HEK293T (cell line): ENCODE measurements around the gene INTS3.
"Not testable (repeated sequence)": the region's sequence is repeated elsewhere in the genome, so short reads cannot be mapped to it uniquely, and the experiment has no call there.

Experiments
- CTCF ChIA-PET: fragments of 350-600 bp; formaldehyde crosslinking; extraction: SDS; loops from one replicate; lab custom pipeline; 2021; ENCODE audit warnings: antibody characterized with exemption, inconsistent platforms; lab: Yijun Ruan, JAX
- POLR2A ChIA-PET: fragments of 350-600 bp; formaldehyde crosslinking; extraction: SDS; loops from one replicate; lab custom pipeline; 2020; ENCODE audit warnings: antibody characterized with exemption, inconsistent platforms; lab: Yijun Ruan, JAX
- DNase-seq: peaks from one replicate; pipeline ENCODE4 v3.0.0; 2012; ENCODE audit warnings: mixed read lengths; ENCODE audit errors: extremely low spot score
- ARNT ChIP-seq: fragments of 450-650 bp; IDR thresholded peaks from 2 replicates; pipeline ENCODE4 v1.6.1; 2017; ENCODE audit warnings: mild to moderate bottlenecking
- BHLHE40 ChIP-seq: fragments of 450-650 bp; IDR thresholded peaks from 2 replicates; pipeline ENCODE4 v1.6.1; 2016; ENCODE audit warnings: mild to moderate bottlenecking, moderate library complexity, borderline replicate concordance
- CTBP1 ChIP-seq: fragments of 450-650 bp; IDR thresholded peaks from 2 replicates; pipeline ENCODE4 v1.6.1; 2016; ENCODE audit warnings: borderline replicate concordance
- ELF4 ChIP-seq: fragments of 450-650 bp; IDR thresholded peaks from 2 replicates; pipeline ENCODE4 v1.6.1; 2017; ENCODE audit warnings: antibody characterized with exemption
- FOXA1 ChIP-seq: fragments of 450-650 bp; IDR thresholded peaks from 2 replicates; pipeline ENCODE4 v1.6.1; 2016; ENCODE audit warnings: mild to moderate bottlenecking
- FOXK2 ChIP-seq: fragments of 450-650 bp; IDR thresholded peaks from 2 replicates; pipeline ENCODE4 v1.6.1; 2016; ENCODE audit warnings: mild to moderate bottlenecking
- FOXM1 ChIP-seq: fragments of 450-650 bp; IDR thresholded peaks from 2 replicates; pipeline ENCODE4 v1.6.1; 2017; ENCODE audit warnings: mild to moderate bottlenecking, borderline replicate concordance
- HDGF ChIP-seq: fragments of 450-650 bp; IDR thresholded peaks from 2 replicates; pipeline ENCODE4 v1.6.1; 2017; ENCODE audit warnings: antibody characterized with exemption, borderline replicate concordance
- L3MBTL2 ChIP-seq: fragments of 450-650 bp; conservative IDR thresholded peaks from 2 replicates; pipeline ENCODE4 v1.6.1; 2016; ENCODE audit warnings: mild to moderate bottlenecking
- LEF1 ChIP-seq: fragments of 450-650 bp; IDR thresholded peaks from 2 replicates; pipeline ENCODE4 v1.6.1; 2017; ENCODE audit warnings: mild to moderate bottlenecking, borderline replicate concordance
- NFRKB ChIP-seq: fragments of 450-650 bp; IDR thresholded peaks from 2 replicates; pipeline ENCODE4 v1.6.1; 2016; ENCODE audit warnings: mild to moderate bottlenecking, moderate library complexity
- PKNOX1 ChIP-seq: fragments of 450-650 bp; IDR thresholded peaks from 2 replicates; pipeline ENCODE4 v1.6.1; 2016
- SP1 ChIP-seq: fragments of 450-650 bp; IDR thresholded peaks from 2 replicates; pipeline ENCODE4 v1.6.1; 2017
- SUZ12 ChIP-seq: fragments of 450-650 bp; IDR thresholded peaks from 2 replicates; pipeline ENCODE4 v1.6.1; 2016; ENCODE audit warnings: mild to moderate bottlenecking
- TARDBP ChIP-seq: fragments of 450-650 bp; IDR thresholded peaks from 2 replicates; pipeline ENCODE4 v1.6.1; 2016
- ZNF384 ChIP-seq: fragments of 450-650 bp; IDR thresholded peaks from 2 replicates; pipeline ENCODE4 v1.6.1; 2016

Gene INTS3

GRCh38 chr1:153698923-153699714, 28.7 kb upstream of the INTS3 start:
- ChIA-PET POLR2A (interaction anchor here (1.6 to 3.5 kb wide), 3 partner anchors 10 to 29 kb away, joined by 4 to 24 read pairs (median 7); partner anchors contain the start of gene INTS3), CTCF (interaction anchor here (0.7 kb wide), 1 partner anchor 21 kb away, joined by 9 read pairs; no protein-coding TSS in a partner anchor)
- TF ChIP-seq FOXA1 (no peak), PKNOX1 (0 out of 2 replicates have a peak, but pooled peaks have one; percentile 19), ELF4 (no peak), SUZ12 (no peak), LEF1 (no peak), L3MBTL2 (no peak), SP1 (no peak)
- no peak for DNase-seq

- DNase-seq = no peak
- TF ChIP-seq ZNF384 (no peak), SP1 (no peak), LEF1 (no peak), TARDBP (no peak), FOXA1 (no peak), HDGF (no peak), FOXK2 (no peak), PKNOX1 (no peak), FOXM1 (no peak), NFRKB (no peak), L3MBTL2 (no peak), CTBP1 (no peak), BHLHE40 (no peak), ELF4 (no peak), ARNT (no peak), SUZ12 (no peak)
- CTCF ChIA-PET = interaction anchor here (0.7 kb wide), 1 partner anchor 20 kb away, joined by 9 read pairs; no protein-coding TSS in a partner anchor
- POLR2A ChIA-PET = interaction anchor here (1.6 to 3.5 kb wide), 2 partner anchors 11 to 29 kb away, joined by 4 to 24 read pairs; partner anchors contain the start of gene INTS3
These were observed 28.1 kb upstream of the INTS3 start for GRCh38 chr1:153699768-153700167.

- ChIA-PET CTCF (interaction anchor here (0.6 kb wide), 1 partner anchor 91 kb away, joined by 3 read pairs; no protein-coding TSS in a partner anchor), POLR2A (interaction anchor here (1.8 kb wide), 1 partner anchor 23 kb away, joined by 7 read pairs; the partner anchor contains the start of gene INTS3)
- no peak for DNase-seq
- TF ChIP-seq NFRKB (no peak), PKNOX1 (0 out of 2 replicates have a peak, but pooled peaks have one; percentile 47)
These were observed 22.4 kb upstream of the INTS3 start for GRCh38 chr1:153705484-153705883.

- ChIA-PET CTCF (no interaction called here), POLR2A (no interaction called here)
These were observed 16.8 kb upstream of the INTS3 start for GRCh38 chr1:153711026-153711425.

GRCh38 chr1:153716211-153716610, 11.6 kb upstream of the INTS3 start:
- CTCF ChIA-PET, DNase-seq: not testable (repeated sequence)
- POLR2A ChIA-PET = interaction anchor here (1.8 kb wide), 1 partner anchor 11 kb away, joined by 9 read pairs; the partner anchor contains the start of gene INTS3
- peak; percentile 48; the same call in 1 of the 2 replicates for TF ChIP-seq ZNF384

More at GRCh38 chr1:153711026-153711425, 16.8 kb upstream of the INTS3 start:
- TF ChIP-seq FOXA1 (no peak), FOXK2 (no peak), SUZ12 (no peak), TARDBP (no peak), NFRKB (no peak), L3MBTL2 (no peak), SP1 (no peak), FOXM1 (no peak), ZNF384 (no peak), LEF1 (no peak), HDGF (no peak), ARNT (no peak), PKNOX1 (no peak), CTBP1 (no peak), ELF4 (no peak), BHLHE40 (no peak)
- DNase-seq = no peak

GRCh38 chr1:153717330-153717729, 10.5 kb upstream of the INTS3 start:
- ChIA-PET POLR2A (interaction anchor here (1.1 kb wide), 1 partner anchor 10 kb away, joined by 8 read pairs; the partner anchor contains the start of gene INTS3), CTCF (no interaction called here)
- TF ChIP-seq LEF1 = no peak
- no peak for TF ChIP-seq BHLHE40
- TF ChIP-seq ZNF384 = no peak
- no peak for TF ChIP-seq L3MBTL2
- TF ChIP-seq PKNOX1 = no peak
- no peak for DNase-seq
